IMR-90 (cell line): Measurements from ENCODE around the gene PAPPA.

Source experiments
- BHLHE40 ChIP-seq: fragments of 150-350 bp; IDR thresholded peaks from 2 replicates; pipeline ENCODE4 v1.6.1; 2016; ENCODE audit warnings: mild to moderate bottlenecking, low read depth, low read length
- CEBPB ChIP-seq: IDR thresholded peaks from 2 replicates; pipeline ENCODE4 v1.6.1; 2012; ENCODE audit warnings: low read depth, low read length, improper control_type of control experiment
- CHD1 ChIP-seq: IDR thresholded peaks from 2 replicates; pipeline ENCODE4 v1.6.1; 2012; ENCODE audit warnings: low read depth, low read length, improper control_type of control experiment
- CTCF ChIP-seq: conservative IDR thresholded peaks from 2 replicates; pipeline ENCODE4 v1.5.1; 2012; ENCODE audit warnings: mild to moderate bottlenecking, low read depth, low read length, improper control_type of control experiment
- MAFK ChIP-seq: IDR thresholded peaks from 2 replicates; pipeline ENCODE4 v1.6.1; 2012; ENCODE audit warnings: low read depth, low read length, improper control_type of control experiment
- MXI1 ChIP-seq: IDR thresholded peaks from 2 replicates; pipeline ENCODE4 v1.6.1; 2012; ENCODE audit warnings: low read depth, mild to moderate bottlenecking, low read length, moderate library complexity, borderline replicate concordance
- NFE2L2 ChIP-seq: fragments of 150-350 bp; IDR thresholded peaks from 2 replicates; pipeline ENCODE4 v1.6.1; 2016; ENCODE audit warnings: low read depth, mild to moderate bottlenecking, low read length
- POLR2A ChIP-seq: IDR thresholded peaks from 2 replicates; pipeline ENCODE4 v1.6.1; 2012; ENCODE audit warnings: mild to moderate bottlenecking, low read depth, low read length
- RAD21 ChIP-seq: IDR thresholded peaks from 2 replicates; pipeline ENCODE4 v1.6.1; 2012; ENCODE audit warnings: low read length, improper control_type of control experiment
- RCOR1 ChIP-seq: IDR thresholded peaks from 2 replicates; pipeline ENCODE4 v1.6.1; 2012; ENCODE audit warnings: mild to moderate bottlenecking, low read length, improper control_type of control experiment; ENCODE audit not compliant: insufficient replicate concordance
- RFX5 ChIP-seq: IDR thresholded peaks from 2 replicates; pipeline ENCODE4 v1.8.0; 2012; ENCODE audit warnings: low read depth, mild to moderate bottlenecking, low read length, moderate library complexity
- SMC3 ChIP-seq: fragments of 150-350 bp; IDR thresholded peaks from 2 replicates; pipeline ENCODE4 v1.6.1; 2016; ENCODE audit warnings: low read depth, mild to moderate bottlenecking, antibody characterized with exemption, low read length, moderate library complexity
- USF2 ChIP-seq: fragments of 150-350 bp; IDR thresholded peaks from 2 replicates; pipeline ENCODE4 v1.6.1; 2017; ENCODE audit warnings: mild to moderate bottlenecking, antibody characterized with exemption, low read length, low read depth

- TF ChIP-seq CTCF (no peak), USF2 (no peak), CHD1 (no peak), BHLHE40 (no peak), RAD21 (no peak), RFX5 (no peak), RCOR1 (no peak), POLR2A (no peak), MXI1 (no peak), MAFK (no peak), SMC3 (no peak), CEBPB (no peak), NFE2L2 (no peak)
Observed at GRCh38 chr9:116145036-116145435, 8.6 kb upstream of the PAPPA start.
